Colon (tissue), 2 donors: ENCODE measurements around the gene GNPDA2.

Source experiments
- FAIRE-seq: peaks from 2 replicates; lab custom pipeline; 2012; peaks lifted over from hg19 to GRCh38; lab: Jason Lieb, UNC
- donor health status: control.
- donor health status: control.

Gene GNPDA2

DNA sequence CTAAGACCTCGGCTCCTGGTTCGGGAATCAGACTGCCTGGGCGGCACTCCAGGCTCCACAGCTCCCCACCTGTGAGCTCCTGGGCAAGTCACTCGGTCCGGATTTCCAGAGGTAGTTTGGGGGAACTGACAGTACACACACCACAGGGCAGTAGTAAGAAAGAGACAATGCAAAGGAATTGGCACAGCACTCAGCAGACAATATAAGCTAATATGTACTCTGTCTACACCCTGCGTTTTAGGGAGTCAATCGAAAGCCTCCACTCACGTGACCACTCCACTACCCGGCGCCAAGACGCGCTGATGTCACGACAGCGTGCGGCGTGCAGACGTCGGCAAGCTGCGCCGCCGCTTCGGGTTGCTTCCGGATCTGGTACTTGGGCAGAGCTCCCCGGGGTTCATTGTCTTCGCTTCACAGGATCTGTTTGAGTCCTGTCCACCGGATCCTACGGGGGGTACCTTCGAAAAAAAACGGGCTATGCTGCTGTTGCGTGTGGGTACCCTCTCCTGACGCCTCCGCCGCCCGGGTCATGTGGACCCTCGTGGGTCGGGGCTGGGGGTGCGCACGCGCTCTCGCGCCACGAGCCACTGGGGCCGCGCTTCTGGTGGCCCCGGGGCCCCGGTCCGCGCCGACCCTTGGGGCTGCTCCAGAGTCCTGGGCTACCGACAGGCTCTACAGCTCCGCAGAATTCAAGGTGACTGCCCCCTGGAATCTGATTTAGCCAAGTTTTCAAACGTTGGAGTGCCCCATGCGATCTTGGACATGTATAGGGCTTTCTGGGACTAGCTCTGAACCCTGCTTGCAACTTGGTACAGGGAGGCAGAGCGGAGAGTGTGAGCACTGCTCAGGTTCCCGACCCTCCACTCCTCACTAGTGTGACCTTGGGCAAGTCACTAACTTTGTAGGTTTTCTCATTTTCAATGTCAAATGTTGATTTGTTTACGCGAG is 48.0 kb downstream of the GNPDA2 start, which contains the start of gene GUF1:
TSS of gene GUF1 (plus strand) at position 327 of the 948 bp plus-strand sequence. CDS start at position 530, 203 bp downstream.
- FAIRE-seq: no peak

DNA sequence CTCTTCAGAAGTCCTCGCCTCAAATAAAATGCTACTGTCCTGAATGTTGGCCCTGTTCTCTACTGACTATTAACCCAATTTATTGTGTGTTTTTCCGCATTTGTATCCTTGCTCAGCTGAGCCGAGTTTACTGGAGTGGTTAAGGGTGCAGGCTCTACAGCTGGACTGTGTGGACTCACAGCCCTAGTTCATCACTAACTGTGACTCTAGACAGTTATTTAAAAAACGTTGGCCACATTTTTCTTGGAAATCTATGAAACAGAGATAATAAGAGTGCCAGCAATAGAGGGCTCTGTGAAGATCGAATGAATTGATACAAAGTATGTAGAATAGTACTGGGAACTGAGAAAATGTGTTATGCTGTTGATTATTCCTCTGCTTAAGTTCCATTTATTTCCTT is 51.0 kb downstream of the GNPDA2 start:
- FAIRE-seq: no peak

DNA sequence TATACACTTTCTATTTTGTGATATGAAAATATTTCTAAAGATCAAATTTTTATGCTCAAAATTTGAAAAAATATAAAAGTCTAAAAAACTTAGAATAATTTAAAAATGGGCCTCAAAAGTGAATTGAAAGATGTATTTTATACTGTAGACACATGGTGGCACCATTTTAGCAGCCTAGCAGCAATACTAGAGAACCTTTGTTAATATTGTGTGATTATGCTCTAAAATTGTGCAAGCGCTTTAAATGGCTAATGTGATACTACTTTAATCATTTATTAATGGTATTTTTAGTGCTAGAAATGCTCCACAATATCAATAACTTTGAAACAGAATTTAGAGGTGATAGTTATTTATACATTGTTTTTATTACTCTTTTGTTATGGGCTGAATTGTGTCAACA is 51.9 kb downstream of the GNPDA2 start:
- FAIRE-seq: no peak

DNA sequence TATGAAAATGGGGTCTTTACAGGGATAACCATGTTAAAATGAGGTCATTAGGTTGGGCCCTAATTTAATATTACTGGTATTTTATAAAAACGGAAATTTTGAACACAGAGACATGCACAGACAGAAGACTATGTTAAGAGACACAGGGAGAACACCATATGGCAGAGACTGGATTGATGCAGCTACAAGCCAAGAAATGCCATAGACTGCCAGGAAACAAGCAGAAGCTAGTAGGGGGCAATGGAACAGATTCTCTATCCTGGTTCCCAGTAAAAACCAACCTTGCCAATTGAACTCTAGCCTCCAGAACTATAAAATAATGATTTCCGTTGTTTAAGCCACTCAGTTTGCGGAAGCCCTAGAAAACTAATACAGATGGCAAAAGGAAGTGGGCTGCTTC is 54.7 kb downstream of the GNPDA2 start:
- FAIRE-seq: no peak

DNA sequence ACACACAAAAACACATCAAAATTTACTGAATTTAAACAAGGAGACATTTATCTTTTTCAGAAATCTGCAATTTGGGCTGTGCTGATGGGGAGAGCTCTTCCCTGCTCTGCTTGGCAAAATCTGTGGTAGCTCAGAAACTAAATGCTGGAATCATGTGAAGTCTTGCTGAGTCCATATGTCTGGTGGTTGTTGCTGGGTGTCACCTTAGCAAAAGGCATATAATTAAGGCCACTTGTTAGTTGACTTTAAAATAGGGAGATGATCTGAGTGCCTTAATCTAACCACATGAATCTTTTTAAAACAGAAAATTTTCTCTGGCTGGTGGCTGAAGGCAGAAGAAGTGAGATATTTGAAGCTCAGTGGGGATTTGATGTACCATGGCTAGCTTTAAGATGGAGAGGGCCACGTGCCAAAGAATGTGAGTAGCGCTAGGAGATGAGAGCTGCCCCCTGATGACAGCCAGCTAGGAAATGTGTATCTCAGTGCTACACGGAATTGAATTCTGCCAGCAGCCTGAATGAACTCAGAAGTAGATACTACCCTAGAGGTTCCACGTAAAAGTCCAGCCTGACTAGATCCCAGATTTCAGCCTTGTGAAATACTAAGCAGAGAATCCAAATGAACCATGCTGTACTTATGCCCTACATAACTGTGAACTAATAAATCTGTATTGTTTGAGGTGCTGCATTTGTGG is 55.7 kb downstream of the GNPDA2 start:
- no peak for FAIRE-seq

DNA sequence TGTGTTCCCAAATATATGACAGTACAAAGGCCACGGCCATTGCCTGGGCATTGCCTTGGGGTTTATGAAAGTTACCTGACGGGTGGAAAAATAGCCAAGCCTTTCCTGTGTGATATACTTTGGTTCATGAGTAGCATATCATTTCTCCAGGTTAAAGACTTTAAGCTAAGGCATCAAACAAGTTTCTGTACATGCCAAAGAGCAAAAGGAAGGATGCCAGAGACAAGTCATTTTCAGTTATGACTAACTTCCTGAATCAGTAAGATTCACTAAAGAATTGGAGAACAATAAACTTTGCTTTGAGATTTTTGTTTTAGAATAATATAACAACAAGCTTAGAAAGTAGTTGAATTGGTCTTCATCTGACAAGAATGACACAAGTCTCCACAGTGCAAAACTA is 57.8 kb downstream of the GNPDA2 start:
- no peak for FAIRE-seq

DNA sequence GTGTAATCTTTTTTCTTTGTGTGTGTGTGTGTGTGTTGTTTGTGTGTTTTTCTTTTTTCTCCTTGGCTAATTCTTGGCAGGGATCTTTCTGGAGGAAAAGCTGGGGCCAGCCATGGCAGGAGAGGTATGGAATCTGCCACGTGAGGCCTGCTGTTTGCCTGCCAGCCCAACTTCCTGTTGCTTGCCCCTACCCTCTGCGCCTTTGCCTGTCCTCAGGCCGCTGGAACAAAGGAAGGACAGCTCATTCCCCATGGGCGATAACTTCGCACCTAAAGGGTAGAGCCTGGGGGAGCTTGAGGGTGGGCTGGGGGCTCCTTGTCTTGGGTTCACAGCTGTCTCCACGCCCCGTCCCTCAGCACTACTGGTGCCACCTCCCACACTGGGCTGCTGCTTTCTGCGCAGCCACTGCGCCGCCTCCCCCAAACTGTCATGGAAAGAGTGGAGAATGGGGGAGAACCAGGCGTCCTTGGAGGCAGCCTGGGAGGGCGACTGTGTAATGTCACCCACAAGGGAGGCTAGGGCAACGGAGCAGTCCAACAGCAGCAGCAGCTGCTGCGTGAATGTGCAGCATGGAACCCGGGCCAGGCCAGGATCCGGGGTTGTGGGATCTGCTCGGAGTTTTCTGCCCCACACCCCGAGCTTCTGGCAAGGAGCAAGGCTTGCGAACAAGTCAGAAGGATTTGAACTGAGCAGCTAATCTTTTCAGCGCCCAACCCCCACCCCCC is 62.7 kb downstream of the GNPDA2 start:
- no peak for FAIRE-seq

DNA sequence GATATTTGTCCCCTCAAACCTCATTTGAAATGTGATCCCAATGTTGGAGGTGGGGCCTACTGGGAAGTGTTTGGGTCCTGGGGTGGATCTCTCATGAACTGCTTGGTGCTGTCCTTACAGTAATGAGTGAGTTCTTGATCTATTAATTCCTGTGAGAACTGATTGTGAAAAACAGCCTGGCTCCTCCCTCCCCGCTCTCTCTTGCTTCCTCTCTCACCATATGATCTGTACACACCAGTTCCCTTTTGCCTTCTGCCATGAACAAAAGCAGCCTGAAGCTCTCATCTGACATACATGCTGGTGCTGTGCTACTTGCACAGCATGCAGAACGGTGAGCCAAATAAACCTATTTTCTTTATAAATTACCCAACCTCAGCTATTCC is 63.7 kb downstream of the GNPDA2 start:
- no peak for FAIRE-seq

DNA sequence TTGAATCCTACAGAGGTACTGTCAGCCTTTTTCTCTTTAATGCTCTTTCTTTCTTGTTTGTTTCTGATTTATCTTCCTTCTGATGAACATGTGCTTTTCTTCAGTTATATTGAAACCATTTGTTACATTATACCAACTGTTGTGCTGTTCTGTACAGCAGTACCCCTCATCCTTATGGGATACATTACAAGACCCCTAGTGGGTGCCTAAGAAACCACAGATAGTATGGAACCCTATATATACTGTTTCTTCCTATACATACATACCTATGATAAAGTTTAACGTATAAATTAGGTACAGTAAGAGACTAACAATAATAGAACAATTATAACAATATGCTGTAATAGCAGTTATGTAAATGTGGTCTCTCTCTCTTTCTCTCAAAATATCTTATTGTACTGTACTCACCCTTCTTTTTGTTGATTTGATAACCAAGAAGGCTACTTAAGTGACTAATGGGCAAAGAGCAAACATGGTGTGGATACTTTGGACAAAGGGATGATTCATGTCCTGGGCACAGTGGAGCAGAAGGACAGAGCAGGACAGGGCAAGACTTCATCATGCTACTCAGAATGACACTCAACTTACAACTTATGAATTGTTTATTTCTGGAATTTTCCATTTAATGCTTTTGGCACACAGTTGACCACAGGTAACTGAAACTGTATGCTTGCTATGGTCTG is 64.3 kb downstream of the GNPDA2 start:
- FAIRE-seq: no peak

DNA sequence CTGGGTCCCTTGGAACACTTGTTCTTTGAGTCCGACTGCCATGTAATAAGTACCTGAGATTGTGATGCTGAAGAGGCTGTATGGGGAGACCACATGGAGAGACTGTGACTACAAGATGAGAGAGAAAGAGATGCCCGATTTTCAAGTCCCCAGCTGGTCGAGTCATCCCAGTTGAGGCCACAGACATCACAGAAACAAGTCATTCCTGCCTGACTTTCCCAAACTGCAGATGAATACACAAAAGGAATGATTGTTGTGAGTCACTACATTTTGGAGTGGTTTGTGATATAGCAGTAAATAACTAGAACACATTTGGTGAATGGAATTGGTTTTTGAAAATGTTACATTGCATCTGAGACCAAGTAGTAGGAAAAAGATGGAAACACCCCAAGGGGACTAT is 66.0 kb downstream of the GNPDA2 start:
- no peak for FAIRE-seq

DNA sequence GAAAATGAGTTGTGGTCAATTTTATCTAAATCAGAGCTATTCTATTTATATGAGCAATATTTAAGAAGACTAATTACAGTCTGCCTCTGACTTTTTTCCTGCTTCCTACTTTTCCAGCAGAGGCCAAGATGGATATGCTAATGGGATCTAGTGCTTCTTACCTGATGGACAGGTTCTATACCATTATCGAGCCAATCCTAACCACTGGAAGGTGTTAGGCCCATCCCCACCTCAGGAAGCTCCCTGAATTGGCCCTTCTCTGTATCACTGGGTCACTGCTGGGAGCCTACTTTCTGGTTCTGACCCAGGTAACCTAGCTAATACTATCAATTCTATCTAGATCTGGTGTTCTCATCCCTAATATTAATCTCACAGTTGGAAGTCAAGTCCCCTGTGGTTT is 74.4 kb downstream of the GNPDA2 start:
- no peak for FAIRE-seq
